ENCODE results near the gene KLHL3.

GRCh38 chr5:137738947-137739346 lies 3.1 kb upstream of the KLHL3 start:
- TF ChIP-seq CTCF (IDR thresholded peaks at IDR 0.05) (no peak), POLR2A (IDR thresholded peaks at IDR 0.05) (no peak)

Data from suprapubic skin (tissue), 3 donors.